Stomach (tissue), 4 donors: ENCODE results near the gene RNF149.

Experiments
- CTCF ChIP-seq, 7 experiments: fragments of 450-650 bp in 4 of 7; fragments of 200-600 bp in 3 of 7; sonication (generic) in 3 of 7; IDR thresholded peaks; one replicate each; pipeline ENCODE4 v1.5.1; 2016 to 2019; ENCODE audit warnings: antibody characterized with exemption in 7 of 7, control low read depth in 2 of 7, mild to moderate bottlenecking in 1 of 7
- EP300 ChIP-seq: sonication (generic); formaldehyde crosslinking; IDR thresholded peaks from one replicate; pipeline ENCODE4 v1.6.1; 2017; ENCODE audit warnings: antibody characterized with exemption
- POLR2A ChIP-seq, 4 donors: fragments of 450-650 bp; IDR thresholded peaks; one replicate each; pipeline ENCODE4 v1.6.1; 2016; ENCODE audit warnings: antibody characterized with exemption in 4 of 4, control low read depth in 2 of 4, mild to moderate bottlenecking in 1 of 4, moderate library complexity in 1 of 4
- POLR2AphosphoS5 ChIP-seq, 3 donors: sonication (generic); formaldehyde crosslinking; IDR thresholded peaks; one replicate each; pipeline ENCODE4 v1.6.1; 2016; ENCODE audit warnings: antibody characterized with exemption in 3 of 3

DNA sequence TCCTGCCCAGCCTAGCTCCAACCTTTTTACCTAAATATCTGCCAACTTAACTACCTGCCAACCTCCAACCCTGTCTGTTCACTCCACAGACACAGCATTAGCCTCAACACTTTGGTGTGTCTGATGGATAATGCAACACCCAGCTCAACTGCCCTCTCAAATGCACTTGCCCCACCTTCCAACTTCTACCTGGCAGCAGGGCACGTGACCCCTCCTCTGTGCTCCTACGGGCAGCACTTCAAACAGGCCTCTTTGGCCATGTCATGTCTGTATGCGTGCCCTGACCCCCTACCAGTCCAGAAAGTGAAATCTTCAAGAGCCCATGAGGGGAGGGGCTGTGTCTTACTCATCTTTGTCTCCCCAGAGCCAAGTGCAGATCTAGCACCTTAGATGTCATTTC is 25.5 kb downstream of the RNF149 start:
- TF ChIP-seq POLR2A (IDR thresholded peaks at IDR 0.05) (no peak), EP300 (no peak), CTCF (IDR thresholded peaks at IDR 0.05) (no peak), POLR2AphosphoS5 (IDR thresholded peaks at IDR 0.05) (no peak)
